GM23338 (cell line): ENCODE data around the gene GAP43. TPM values are rescaled to one million over a fixed set of nuclear protein-coding genes. Genes with fewer than 3 reads are reported as not detected.

Experiments used
- ATAC-seq: fragments of 200-7000 bp; cut with Tn5 transposase; 3 replicates; pipeline ENCODE4 v1.9.1; 2020
- DNase-seq: peaks from one replicate; pipeline ENCODE4 v3.0.0-alpha.2; 2015; ENCODE audit warnings: low spot score
- H2AFZ ChIP-seq: fragments of 200-600 bp; sonication (generic); 2 replicates; pipeline ENCODE4 v1.8.0; 2016; ENCODE audit warnings: antibody characterized with exemption, mild to moderate bottlenecking, moderate library complexity
- H3F3A ChIP-seq: fragments of 200-600 bp; sonication (generic); replicated peaks from 2 replicates; pipeline ENCODE4 v1.8.0; 2017; ENCODE audit warnings: antibody characterized with exemption, mixed run types, low read depth
- H3K27ac ChIP-seq: fragments of 200-600 bp; sonication (generic); 2 replicates; pipeline ENCODE4 v1.6.1; 2016; ENCODE audit warnings: low read depth
- H3K27me3 ChIP-seq: fragments of 200-600 bp; sonication (generic); 2 replicates; pipeline ENCODE4 v1.8.0; 2016; ENCODE audit warnings: mild to moderate bottlenecking, mixed run types, moderate library complexity; ENCODE audit not compliant: insufficient read depth
- H3K36me3 ChIP-seq: fragments of 200-600 bp; sonication (generic); 2 replicates; pipeline ENCODE4 v1.8.0; 2016; ENCODE audit warnings: mild to moderate bottlenecking; ENCODE audit not compliant: insufficient read depth
- H3K4me1 ChIP-seq: fragments of 200-600 bp; sonication (generic); 2 replicates; pipeline ENCODE4 v1.8.0; 2016; ENCODE audit warnings: mild to moderate bottlenecking, moderate library complexity; ENCODE audit not compliant: insufficient read depth
- H3K4me2 ChIP-seq: fragments of 200-600 bp; sonication (generic); 2 replicates; pipeline ENCODE4 v1.7.1; 2017; ENCODE audit warnings: mixed run types
- H3K4me3 ChIP-seq: fragments of 200-600 bp; sonication (generic); 2 replicates; pipeline ENCODE4 v1.6.1; 2016; ENCODE audit warnings: mixed run types
- H3K79me2 ChIP-seq: fragments of 200-600 bp; sonication (generic); replicated peaks from 2 replicates; pipeline ENCODE4 v1.8.0; 2017; ENCODE audit warnings: mild to moderate bottlenecking; ENCODE audit not compliant: insufficient read depth
- H3K9me2 ChIP-seq: fragments of 200-600 bp; sonication (generic); 2 replicates; pipeline ENCODE4 v1.8.0; 2017; ENCODE audit not compliant: insufficient read depth
- H4K20me1 ChIP-seq: fragments of 200-600 bp; sonication (generic); replicated peaks from 2 replicates; pipeline ENCODE4 v1.8.0; 2017; ENCODE audit warnings: mild to moderate bottlenecking; ENCODE audit not compliant: insufficient read depth
- H3K27ac Mint-ChIP-seq: 2 replicates; pipeline ENCODE4 v1.8.0; 2020; ENCODE audit warnings: inconsistent platforms, mild to moderate bottlenecking, moderate library complexity, mixed read lengths
- H3K27me3 Mint-ChIP-seq: 3 replicates; pipeline ENCODE4 v1.8.0; 2022; ENCODE audit warnings: low read depth, mild to moderate bottlenecking, moderate library complexity, mixed read lengths, inconsistent platforms; ENCODE audit not compliant: insufficient read depth, poor library complexity
- H3K36me3 Mint-ChIP-seq: 3 replicates; pipeline ENCODE4 v1.8.0; 2021; ENCODE audit warnings: low read depth, mild to moderate bottlenecking, inconsistent platforms, moderate library complexity, mixed read lengths
- H3K4me1 Mint-ChIP-seq: 3 replicates; pipeline ENCODE4 v1.8.0; 2020; ENCODE audit warnings: mild to moderate bottlenecking, inconsistent platforms, mixed read lengths
- H3K4me3 Mint-ChIP-seq: 3 replicates; pipeline ENCODE4 v1.8.0; 2021; ENCODE audit warnings: moderate library complexity, mild to moderate bottlenecking, inconsistent platforms, mixed read lengths
- H3K9me3 Mint-ChIP-seq: 3 replicates; pipeline ENCODE4 v1.8.0; 2020; ENCODE audit warnings: moderate library complexity, mild to moderate bottlenecking, inconsistent platforms, mixed read lengths
- CREB1 ChIP-seq: fragments of 250-450 bp; sonication (Bioruptor Pico); IDR thresholded peaks from 2 replicates; pipeline ENCODE4 v1.5.0; 2020; ENCODE audit warnings: low read depth, mild to moderate bottlenecking, moderate library complexity
- ETS1 ChIP-seq: IDR thresholded peaks from 2 replicates; pipeline ENCODE4 v1.6.1; 2016; ENCODE audit warnings: antibody characterized with exemption
- EZH2 ChIP-seq: fragments of 200-600 bp; sonication (generic); IDR thresholded peaks from one replicate; pipeline ENCODE4 v1.8.0; 2017; ENCODE audit warnings: antibody characterized with exemption, mild to moderate bottlenecking, low read depth; ENCODE audit not compliant: unreplicated experiment
- EZH2phosphoT487 ChIP-seq: fragments of 200-600 bp; sonication (generic); IDR thresholded peaks from one replicate; pipeline ENCODE4 v1.8.1; 2018; ENCODE audit warnings: antibody characterized with exemption; ENCODE audit not compliant: unreplicated experiment
- JUNB ChIP-seq: IDR thresholded peaks from one replicate; pipeline ENCODE4 v1.6.1; 2016; ENCODE audit warnings: antibody characterized with exemption; ENCODE audit not compliant: unreplicated experiment
- NANOG ChIP-seq: IDR thresholded peaks from 2 replicates; pipeline ENCODE4 v1.6.1; 2016; ENCODE audit warnings: antibody characterized with exemption, borderline replicate concordance
- POLR2AphosphoS5 ChIP-seq: IDR thresholded peaks from 2 replicates; pipeline ENCODE4 v1.6.1; 2016; ENCODE audit warnings: antibody characterized with exemption, low read depth
- ZNF331 ChIP-seq: fragments of 250-450 bp; sonication (Bioruptor Pico); IDR thresholded peaks from 2 replicates; pipeline ENCODE4 v1.5.0; 2020; ENCODE audit warnings: low read depth, mild to moderate bottlenecking, moderate library complexity
- ZNF462 ChIP-seq: fragments of 250-450 bp; sonication (Bioruptor Pico); IDR thresholded peaks from 2 replicates; pipeline ENCODE4 v1.5.0; 2020; ENCODE audit warnings: mild to moderate bottlenecking, moderate library complexity
- polyA plus RNA-seq: library from polyadenylated mRNA; unstranded; fragments of >200 nt; fragmentation: Nextera tagmentation; extraction: Ambion mirVana; gene quantifications from 2 replicates; pipeline ENCODE4 v1.2.1, GENCODE V29; 2016
- total RNA-seq: library from RNA; depleted of rRNA; stranded (reverse); fragments of >200 nt; shearing (Covaris generic); gene quantifications from 2 replicates; pipeline ENCODE4 v1.2.3, GENCODE V29; 2014

Gene GAP43
- total and polyA plus RNA-seq, 2 experiments from 2014 or later: 16.1 to 48.1 TPM

- Mint-ChIP-seq H3K36me3 (no peaks in the 10 kb centered on the region), H3K27me3 (peaks cover 15% of the 10 kb centered on the region), H3K4me3 (peak overlapping the region; percentile 31; the same call in 1 of the 3 replicates), H3K27ac (no peak overlapping the region), H3K9me3 (no peaks in the 10 kb centered on the region), H3K4me1 (peaks cover 27% of the 10 kb centered on the region)
- H3K27ac ChIP-seq: no peak overlapping the region
- peak overlapping the region; percentile 7; the same call in 1 of the 2 replicates for H3K4me3 ChIP-seq
- TF ChIP-seq POLR2AphosphoS5: no peak
- TF ChIP-seq ZNF331 (CRISPR knock-in tag): no peak
- TF ChIP-seq CREB1 (CRISPR knock-in tag): no peak
- TF ChIP-seq EZH2: no peak
- TF ChIP-seq JUNB: no peak
- no peak for TF ChIP-seq ZNF462 (CRISPR knock-in tag)
- no peak for TF ChIP-seq ETS1
- TF ChIP-seq EZH2phosphoT487: no peak
- no peak for TF ChIP-seq NANOG
- no peaks in the 10 kb centered on the region; the same call in 1 of the 2 replicates for H4K20me1 ChIP-seq
- no peak overlapping the region for H2AFZ ChIP-seq
- H3K9me2 ChIP-seq: no peaks in the 10 kb centered on the region
- DNase-seq (peak; percentile 43), ATAC-seq (peak; percentile 22)
- H3K4me1 ChIP-seq: peaks cover 52% of the 10 kb centered on the region
- H3F3A ChIP-seq: no peaks in the 10 kb centered on the region
- H3K27me3 ChIP-seq: peaks cover 13% of the 10 kb centered on the region; the same call in 1 of the 2 replicates
- H3K79me2 ChIP-seq: peaks cover 40% of the 10 kb centered on the region
- peak overlapping the region; percentile 88 for H3K4me2 ChIP-seq
- no peaks in the 10 kb centered on the region for H3K36me3 ChIP-seq
Observed at GRCh38 chr3:115627180-115628074, 4.1 kb downstream of the GAP43 start.
